SKM-1 treated with dmso at 0.1 percent for 144 hours (cell line): ENCODE measurements around the gene ST6GALNAC4.
"Not testable (repeated sequence)": the region's sequence is repeated elsewhere in the genome, so short reads cannot be mapped to it uniquely, and the experiment has no call there.

ENCODE experiments used
- DNase-seq: peaks from one replicate; lab custom pipeline; 2025; ENCODE audit not compliant: unreplicated experiment; lab: John Stamatoyannopoulos, UW

ST6GALNAC4 gene

DNA sequence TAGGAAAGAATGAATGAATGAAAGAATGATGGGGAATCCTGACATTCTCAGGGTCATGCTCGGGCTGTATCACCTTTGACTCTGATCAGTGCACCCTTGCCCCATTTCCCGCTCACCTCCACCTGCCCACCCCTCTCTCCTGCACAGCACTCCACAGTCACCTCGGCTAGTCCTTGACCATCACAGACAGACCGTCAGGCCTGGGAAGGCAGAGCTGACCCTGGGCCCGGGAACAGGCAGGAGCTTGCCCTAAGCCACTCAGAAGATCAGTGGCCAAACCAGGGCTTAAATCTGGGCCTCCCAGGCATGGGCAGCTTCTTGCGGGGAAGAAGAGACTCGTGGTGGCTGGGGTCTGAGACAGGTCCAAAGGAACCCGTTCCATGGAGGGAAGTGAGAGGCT, 21.0 kb downstream of the ST6GALNAC4 start:
- DNase-seq = no peak

DNA sequence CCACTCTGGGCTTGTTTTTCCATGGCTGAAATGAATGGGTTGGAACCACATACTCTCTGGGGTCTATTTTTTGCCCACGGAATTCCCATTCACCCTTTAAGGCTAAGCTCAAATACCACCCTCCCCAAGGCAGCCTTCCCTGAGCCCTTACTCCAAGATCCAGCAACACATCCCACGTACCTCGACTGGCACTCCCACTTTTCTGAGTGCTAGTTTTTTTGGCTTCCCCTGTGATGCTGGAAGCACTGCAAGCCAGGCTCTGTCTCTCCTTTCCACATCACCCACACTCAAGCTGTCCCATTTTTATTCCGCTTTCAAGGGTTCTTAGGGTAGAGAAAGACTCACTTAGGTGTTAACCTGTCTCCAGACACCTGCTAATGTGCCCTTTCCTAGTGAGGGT, 23.4 kb downstream of the ST6GALNAC4 start:
- no peak for DNase-seq

DNA sequence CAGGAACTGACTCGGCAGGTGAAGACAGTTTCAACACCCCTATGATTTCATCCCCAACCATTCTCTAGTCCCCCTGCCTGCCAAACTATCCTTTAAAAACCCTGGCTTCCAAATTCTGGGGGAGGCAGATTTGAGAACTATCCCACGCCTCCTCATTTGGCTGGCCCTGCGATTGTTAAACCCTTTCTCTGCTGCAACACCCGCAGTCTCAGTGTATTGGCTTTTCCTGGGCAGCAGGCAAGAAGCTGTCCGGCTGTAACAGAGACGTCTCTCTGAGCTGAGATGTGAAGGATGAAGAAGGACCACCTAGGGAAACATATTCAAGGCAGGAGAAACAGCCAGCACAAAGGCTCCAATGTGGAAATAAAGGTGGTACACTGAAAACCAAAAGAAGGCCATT, 24.0 kb downstream of the ST6GALNAC4 start:
- DNase-seq = no peak

DNA sequence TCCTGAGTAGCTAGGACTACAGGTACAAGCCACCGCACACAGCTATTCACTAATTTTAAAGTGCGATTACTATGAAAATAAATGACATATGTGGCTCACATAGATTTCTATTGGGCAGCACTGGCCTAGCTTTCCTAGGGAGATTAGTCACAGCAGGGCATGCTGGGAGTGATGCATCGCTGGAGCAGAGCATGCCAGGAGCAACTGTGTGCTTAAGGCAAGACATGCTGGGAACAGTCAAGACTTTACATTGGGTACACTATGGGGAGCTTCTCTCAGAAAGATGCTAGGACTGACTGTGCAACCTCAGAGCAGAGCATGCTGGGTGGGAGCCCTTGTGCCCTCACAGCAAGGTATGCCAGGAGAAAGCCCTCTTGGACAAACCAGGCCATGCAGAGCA, 26.8 kb downstream of the ST6GALNAC4 start:
- no peak for DNase-seq

DNA sequence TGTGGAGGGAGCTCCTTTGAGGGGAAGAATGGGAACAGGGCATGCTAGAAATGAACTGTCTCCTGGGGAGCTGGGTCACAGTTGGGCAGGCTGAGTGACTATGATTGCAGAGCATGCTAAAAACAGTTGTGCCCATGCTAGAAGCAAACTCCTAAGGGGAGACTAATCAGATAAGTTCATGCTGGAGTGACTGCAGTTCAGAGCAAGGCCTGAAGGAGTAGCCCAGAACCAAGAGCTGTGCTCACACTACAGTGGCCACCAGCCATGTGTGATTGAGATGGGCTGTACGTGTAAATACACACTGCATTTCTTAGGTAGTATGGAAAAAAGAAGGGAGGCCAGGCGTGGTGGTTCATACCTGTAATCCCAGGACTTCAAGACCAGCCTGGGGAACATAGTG, 29.0 kb downstream of the ST6GALNAC4 start:
- no peak for DNase-seq

DNA sequence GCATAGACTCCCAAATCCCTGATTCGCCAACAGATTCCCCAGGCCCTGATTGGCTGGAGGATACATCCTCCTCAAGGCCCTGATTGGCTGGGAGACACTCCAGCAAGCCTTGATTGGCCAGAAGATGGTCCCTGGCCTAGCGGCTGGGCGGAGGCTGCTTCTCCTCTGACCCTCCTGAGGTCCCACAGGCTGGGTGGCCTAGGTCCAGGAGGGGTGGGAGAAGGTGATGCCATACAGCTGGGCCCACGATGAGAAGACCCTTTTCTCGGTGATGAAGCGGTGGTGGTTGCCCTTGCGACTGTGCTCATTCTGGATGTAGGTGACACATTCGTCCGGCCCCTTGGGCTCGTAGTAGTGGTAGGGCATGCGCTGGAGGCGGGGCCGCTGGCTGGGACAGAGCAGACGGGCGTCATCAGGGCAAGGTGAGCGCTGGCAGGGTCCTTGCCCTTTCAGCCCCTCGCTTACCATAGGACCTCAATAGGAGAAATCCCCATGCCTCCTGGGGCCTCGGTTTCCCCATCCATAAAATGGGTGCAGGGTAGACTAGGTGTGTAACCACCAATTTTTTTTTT, 30.4 kb downstream of the ST6GALNAC4 start:
- DNase-seq = no peak

DNA sequence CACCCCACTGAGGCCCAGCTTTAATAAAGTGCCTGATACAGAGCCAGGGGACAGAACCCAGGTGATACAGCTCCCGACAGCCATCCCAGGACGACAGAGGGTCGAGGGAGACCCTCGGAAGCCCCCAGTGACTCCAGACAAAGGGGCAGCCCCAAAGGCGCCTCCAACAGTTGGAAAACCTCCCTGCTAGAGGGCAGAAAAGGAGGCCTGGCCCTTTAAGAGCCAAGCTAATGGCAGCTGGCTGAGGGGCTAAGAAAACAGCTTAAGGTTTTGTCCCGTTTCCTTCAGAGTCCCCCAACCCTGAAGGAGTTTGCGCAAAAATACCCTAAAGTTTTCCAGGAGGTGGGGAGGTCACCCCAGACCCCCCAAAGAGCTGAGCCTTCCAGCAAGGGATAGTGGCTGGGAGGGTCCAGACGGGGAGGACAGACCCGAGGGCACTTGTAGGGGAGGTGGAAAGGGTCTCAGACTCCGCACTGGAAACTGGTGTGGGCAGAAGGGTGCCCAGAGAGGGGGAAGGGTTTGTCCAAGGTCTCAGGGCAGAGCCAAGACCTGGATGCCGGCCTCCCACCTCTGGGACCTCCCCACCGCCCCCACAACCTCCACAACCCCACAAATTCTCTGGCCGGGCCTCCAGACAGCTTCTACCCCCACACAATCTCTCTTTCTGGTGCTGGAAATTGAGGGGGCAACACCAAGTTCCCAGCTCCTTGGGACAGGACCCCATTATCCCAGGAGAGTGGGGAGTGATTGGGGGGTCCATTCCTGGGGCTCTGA, 31.1 kb downstream of the ST6GALNAC4 start:
- no peak for DNase-seq

DNA sequence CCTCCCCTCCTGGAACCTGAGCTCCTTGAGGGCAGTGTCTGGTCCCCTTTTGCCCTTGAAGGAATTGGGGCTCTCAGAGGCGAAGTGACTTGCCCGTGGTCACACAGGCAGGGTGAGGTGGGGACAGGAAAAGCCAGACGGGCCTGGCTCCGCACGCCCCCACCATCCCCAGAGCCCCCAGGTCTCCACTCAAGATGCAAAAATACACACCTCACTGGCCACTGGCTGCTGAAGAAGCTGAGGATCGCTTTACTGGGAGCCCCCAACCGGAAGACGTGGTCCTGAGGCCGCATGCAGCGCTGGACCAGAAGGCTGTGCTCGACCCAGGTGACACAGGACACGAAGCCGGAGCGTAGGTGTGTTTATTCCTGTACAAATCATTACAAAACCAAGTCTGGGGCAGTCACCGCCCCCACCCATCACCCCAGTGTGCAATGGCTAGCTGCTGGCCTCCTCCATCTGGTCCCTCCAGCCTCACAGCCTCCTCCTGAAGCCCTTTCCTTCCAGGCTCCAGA, 31.8 kb downstream of the ST6GALNAC4 start:
- no peak for DNase-seq

DNA sequence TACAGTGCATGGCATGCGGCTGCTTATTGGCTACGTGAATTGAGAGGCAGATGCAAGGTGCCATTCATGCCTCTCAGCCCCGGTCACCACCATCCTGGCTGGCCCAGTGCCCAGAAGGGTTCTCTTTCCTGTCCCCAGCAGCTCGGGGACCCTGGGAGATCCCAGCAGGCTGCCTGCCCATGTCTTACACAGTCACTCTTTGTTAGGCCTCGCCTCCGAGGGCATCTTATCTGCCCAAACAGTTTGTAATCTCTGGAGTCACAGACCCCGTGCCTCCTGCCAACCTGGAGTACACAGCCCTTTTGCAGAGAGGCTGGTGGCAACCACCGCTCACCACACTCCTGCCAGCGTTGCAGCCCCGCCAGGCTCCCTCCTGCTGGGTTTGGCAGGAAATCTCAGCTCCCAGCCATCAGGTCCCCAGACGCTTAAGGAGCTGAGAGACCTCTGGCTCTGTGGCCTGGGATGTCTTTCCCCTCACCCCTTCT, 32.4 kb downstream of the ST6GALNAC4 start:
- no peak for DNase-seq

DNA sequence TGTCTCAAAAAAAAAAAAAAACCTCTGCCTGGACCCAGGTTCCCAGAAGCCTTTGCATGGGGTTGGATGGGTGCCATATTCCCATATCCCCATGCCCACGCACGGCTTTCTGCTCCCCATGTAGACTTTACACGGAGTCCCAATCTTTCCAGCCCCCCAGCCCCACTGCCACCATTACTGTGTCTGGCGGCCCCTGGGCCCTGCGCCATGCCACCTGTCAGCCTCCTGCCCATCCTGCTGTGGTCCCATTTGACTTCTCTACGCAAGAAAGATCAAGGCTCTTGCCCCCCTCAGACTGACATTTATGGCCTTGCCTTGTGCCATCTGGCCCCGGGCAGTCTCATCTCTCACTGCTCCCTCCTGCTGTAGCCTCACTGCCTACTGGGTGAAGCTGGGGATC, 32.9 kb downstream of the ST6GALNAC4 start:
- no peak for DNase-seq

DNA sequence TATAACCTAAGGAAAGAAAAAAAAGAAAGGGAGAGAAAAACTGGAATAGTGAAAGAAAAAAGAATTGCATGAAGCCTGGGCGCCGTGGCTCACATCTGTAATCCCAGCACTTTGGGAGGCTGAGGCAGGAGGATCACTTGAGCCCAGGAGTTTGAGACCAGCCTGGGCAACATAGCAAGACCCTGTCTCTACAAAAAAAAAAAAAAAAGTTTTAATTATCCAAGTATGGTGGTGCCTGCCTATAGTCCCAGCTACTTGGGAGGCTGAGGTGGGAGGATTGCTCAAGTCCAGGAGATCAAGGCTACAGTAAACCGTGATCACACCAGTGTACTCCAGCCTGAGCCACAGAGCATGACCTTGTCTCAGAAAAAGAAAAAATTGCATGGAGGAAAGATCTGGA, 35.1 kb downstream of the ST6GALNAC4 start:
- DNase-seq = not testable (repeated sequence)

DNA sequence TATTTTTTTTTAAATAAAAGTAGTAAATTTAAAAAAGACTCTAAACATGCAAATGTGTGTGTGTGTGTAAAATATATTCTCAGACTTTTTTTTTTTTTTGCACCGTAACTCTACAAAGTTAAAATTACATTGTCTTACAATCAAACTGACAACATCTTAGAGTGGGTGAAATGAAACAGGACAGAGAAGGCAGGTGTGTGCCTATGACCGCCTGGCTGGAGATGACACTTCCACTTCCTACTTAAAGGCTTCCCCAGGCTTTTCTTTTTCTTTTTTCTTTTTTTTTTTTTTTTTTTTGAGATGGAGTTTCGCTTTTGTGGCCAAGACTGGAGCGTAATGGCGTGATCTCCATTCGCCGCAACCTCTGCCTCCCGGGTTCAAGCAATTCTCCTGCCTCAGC, 36.7 kb downstream of the ST6GALNAC4 start:
- no peak for DNase-seq

DNA sequence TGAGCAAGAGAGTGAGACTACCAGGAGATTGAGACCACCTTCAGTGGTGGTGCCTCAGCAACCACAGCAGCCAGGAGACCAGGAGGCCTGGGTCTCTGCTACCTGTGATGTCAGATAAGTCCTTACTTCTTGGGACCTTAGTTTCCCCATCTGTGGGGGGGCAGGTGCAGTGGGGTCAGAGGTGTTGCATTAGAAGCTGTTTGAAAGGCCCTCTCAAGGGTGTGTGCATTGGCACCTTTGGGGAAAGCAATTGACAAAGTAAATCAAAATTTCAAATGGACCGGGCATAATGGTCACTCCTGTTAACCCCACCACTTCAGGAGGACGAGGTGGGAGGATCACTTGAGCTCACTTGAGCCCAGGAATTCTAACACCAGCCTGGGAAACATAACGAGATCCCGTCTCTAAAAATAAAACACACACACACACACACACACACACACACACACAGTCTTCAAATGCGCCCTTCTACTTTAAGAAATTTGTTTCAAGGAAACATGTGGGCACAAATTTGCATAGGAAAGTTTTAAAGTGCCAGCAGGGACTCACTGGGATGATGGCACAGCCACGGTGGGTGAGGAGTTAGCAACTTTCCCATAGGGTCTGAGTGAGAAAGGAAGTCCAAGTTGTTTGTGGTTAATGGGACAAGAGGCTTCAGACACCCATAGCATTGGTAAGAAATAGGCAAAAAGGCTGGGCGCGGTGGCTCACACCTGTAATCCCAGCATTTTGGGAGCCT, 38.0 kb downstream of the ST6GALNAC4 start:
- no peak for DNase-seq

DNA sequence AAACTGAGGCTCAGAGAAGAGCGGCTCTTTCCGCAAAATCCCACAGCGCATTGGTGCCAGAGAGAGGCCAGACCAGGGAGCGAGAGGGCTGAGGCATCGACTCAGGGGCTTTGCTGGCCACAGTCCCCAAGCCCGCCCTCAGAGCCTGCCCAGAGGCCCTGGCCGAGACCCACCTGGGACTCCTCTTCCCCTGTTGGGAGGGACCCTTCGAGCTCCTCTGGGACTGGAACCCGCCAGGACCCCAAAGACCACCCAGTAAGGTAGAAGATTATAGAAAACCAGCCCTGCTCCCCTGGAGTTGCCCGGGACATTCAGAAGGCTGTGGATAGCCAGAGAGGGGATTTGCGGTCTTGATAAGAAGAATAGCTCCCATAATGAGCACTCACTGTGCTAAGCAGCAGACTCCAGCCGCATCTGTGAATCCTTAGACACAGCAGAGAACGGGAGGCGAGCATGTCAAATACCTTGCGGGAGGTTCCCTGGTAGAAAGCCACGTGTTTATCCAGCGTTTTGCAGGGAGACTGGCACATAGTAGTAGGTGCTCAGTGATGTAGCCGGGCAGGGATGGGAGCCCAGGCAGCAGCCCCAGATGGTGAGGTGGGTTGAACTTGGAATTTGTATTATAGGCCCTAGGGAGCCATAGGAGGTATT, 38.7 kb downstream of the ST6GALNAC4 start:
- DNase-seq = no peak

DNA sequence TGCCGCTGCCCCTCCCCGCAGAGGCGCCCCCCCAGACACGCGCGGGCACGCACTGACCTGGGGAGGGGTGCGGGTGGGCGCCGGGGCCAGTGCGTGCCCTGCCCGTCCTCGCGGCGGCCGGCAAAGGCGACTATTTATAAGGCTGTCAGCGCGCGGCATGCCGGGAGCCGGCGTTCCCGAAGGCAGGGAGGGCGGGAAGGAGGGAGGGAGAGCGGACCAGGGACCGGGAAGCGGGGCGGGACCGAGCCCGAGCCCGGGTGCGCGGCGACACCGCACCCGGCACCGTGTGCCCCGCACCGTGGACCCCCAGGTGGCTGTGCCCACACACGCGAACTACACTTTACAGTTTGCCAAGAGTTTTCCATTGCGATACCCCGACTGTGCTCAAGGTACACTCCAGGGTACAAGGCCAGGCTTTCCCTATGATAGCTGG, 39.3 kb downstream of the ST6GALNAC4 start, which contains the start of gene AK1:
TSS of gene AK1 (minus strand) at position 110 of the 433 bp plus-strand sequence. CDS start 3,058 bp downstream, outside the sequence.
- DNase-seq = no peak

DNA sequence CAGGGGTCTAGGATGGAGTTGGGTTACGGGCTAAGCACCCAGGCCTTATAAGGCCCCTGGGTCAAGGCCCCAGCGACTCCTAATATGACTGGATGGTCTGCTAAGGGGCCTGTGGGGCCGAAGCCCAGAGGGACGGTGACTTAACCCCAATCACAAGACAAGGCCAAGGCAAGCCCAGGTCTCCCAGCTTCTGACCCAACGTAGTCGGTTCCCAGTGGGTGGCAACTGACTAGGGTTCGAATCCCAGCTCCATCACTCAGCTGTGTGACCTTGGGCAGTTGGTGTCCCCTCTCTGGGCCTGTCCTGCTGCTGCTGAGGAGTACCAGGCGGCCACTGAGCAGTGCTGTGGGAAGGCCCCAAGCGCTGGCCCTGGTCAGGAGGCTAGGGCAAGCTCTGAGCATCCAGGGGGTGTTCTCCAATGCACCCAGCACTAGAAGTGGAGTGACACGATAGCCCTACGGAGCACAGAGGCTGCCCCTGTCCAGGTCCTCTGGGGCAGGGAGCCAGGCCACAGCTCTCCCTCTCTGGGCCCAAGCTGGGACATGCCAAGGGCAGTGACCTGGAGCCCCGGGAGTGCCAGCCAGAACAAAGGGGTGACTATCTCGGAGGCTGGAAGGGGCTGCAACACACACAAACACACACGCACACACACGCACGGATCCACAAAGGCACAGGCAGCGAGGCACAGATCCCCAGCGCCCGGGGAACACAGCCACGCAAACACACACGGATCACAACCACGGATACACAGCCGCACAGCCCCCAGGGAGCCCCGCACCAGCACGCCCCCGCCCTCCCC, 39.9 kb downstream of the ST6GALNAC4 start:
- DNase-seq = no peak

DNA sequence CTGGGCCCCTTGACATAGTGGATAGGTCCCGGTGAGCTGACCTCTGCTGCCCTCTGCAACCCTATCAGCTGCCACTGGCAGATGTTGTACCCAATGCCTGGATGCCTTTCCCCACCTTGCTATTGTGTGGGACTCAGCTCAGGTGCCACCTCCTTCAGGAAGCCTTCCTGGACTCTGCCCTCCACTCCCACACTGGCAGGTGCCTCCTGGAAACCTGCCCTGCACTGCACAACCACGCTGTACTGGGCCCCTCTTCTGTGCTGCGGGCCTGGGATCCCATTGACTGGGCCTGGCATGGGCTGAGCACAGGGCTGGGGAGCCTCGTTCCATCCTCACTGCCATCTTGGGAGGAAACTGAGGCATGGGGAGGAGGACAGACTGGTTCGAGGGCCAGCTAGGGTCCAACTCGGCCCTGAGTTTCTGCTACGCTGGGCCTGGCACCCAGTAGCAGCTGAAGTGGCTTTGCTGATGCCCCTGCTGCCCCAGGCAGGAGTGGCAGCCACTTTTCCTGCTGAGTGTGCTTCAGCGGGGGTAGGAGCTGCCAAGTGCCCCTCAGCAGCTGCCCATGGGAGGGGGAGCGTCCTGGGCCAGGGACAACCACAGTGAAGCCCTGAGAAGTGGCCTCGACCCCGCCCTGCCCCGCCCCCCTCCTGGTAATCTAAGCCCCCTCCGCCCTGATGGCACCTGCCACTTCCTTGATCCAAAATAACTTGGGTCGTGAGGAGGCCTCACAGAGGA, 40.6 kb downstream of the ST6GALNAC4 start:
- DNase-seq = no peak

DNA sequence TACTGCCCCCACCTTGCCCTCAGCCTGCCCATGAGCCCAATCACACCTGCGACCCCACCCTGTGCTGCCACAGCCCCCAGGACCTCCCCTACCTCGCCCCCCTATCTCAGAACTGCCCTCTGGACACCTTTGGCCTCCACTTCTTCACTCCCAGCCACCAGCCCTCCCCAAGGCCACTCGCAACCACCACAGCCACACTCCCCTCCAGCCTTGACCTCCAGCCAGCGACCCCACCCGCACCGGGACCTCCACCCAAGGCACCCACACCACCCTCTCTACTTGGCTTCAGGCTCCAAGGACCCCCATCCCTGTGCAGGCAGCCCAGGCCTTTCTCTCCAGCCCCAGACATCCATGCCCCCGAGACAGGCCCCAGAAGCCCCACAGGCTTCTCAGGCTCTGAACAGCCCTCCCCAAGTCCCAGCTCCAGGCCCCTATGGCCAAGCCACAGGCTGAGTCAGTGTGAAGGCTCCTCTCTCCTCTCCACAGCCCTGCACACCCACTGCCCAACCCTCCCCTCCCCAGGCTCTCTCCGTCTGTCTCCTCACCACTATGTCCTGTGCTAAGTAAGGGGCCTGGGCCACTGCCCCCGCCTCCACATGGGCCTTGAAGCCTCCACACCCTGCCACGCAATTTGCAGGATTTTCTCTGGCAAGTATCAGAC, 41.4 kb downstream of the ST6GALNAC4 start:
- DNase-seq = no peak
